ENCODE data around the gene GNS.
"Not testable (repeated sequence)": the region's sequence is repeated elsewhere in the genome, so short reads cannot be mapped to it uniquely, and the experiment has no call there.

Gene GNS

GRCh38 chr12:64759035-64759894 is at the start of gene GNS:
TSS of gene GNS (minus strand) at chr12:64759406. CDS start at chr12:64759276, 130 bp downstream.
- peak within 1 kb of the TSS; percentile 76 to 90 for H3K9ac ChIP-seq (ENCODE audit: low read depth in 1 of 2, low read length in 2 of 2)
- H3K9me3 ChIP-seq (ENCODE audit: control insufficient read depth in 1 of 2, low read length in 2 of 2) = no peaks in the 10 kb centered on the region
- H3K4me1 ChIP-seq (ENCODE audit: control insufficient read depth in 1 of 2, insufficient read depth in 2 of 2, low read length in 2 of 2) = peaks cover 25 to 28% of the 10 kb centered on the region in 2 donors
- peak within 1 kb of the TSS; percentile 75 to 85 for H3K4me3 ChIP-seq (ENCODE audit: low read depth in 1 of 2, low read length in 2 of 2)
- H3K27ac ChIP-seq (ENCODE audit: low read depth, low read length) = peak within 1 kb of the TSS; percentile 71
- H3K27me3 ChIP-seq (ENCODE audit: control insufficient read depth in 1 of 2, insufficient read depth in 2 of 2, low read length in 2 of 2) = no peaks in the 10 kb centered on the region
- H3K36me3 ChIP-seq (ENCODE audit: control insufficient read depth in 1 of 2, insufficient read depth in 2 of 2, low read length in 2 of 2) = no peaks in the 10 kb centered on the region

GRCh38 chr12:64808110-64808509 is 48.9 kb upstream of the GNS start:
- Histone ChIP-seq H3K4me1 (ENCODE audit: control insufficient read depth in 1 of 2, insufficient read depth in 2 of 2, low read length in 2 of 2) (no peaks in the 10 kb centered on the region), H3K27ac (ENCODE audit: low read depth, low read length) (no peak overlapping the region), H3K9me3 (ENCODE audit: control insufficient read depth in 1 of 2, low read length in 2 of 2) (no peaks in the 10 kb centered on the region), H3K36me3 (ENCODE audit: control insufficient read depth in 1 of 2, insufficient read depth in 2 of 2, low read length in 2 of 2) (no peaks in the 10 kb centered on the region), H3K9ac (ENCODE audit: low read depth in 1 of 2, low read length in 2 of 2) (no peak overlapping the region), H3K4me3 (ENCODE audit: low read depth in 1 of 2, low read length in 2 of 2) (no peak overlapping the region), H3K27me3 (ENCODE audit: control insufficient read depth in 1 of 2, insufficient read depth in 2 of 2, low read length in 2 of 2) (no peaks in the 10 kb centered on the region)

- H3K27ac ChIP-seq (ENCODE audit: low read depth, low read length) = no peak overlapping the region
- no peaks in the 10 kb centered on the region for H3K27me3 ChIP-seq (ENCODE audit: control insufficient read depth in 1 of 2, insufficient read depth in 2 of 2, low read length in 2 of 2)
- H3K36me3 ChIP-seq (ENCODE audit: control insufficient read depth in 1 of 2, insufficient read depth in 2 of 2, low read length in 2 of 2) = no peaks in the 10 kb centered on the region
- H3K9ac ChIP-seq (ENCODE audit: low read depth in 1 of 2, low read length in 2 of 2) = no peak overlapping the region
- no peaks in the 10 kb centered on the region for H3K9me3 ChIP-seq (ENCODE audit: control insufficient read depth in 1 of 2, low read length in 2 of 2)
- no peak overlapping the region for H3K4me3 ChIP-seq (ENCODE audit: low read depth in 1 of 2, low read length in 2 of 2)
- H3K4me1 ChIP-seq (ENCODE audit: control insufficient read depth in 1 of 2, insufficient read depth in 2 of 2, low read length in 2 of 2) = peaks cover 0 to 3% of the 10 kb centered on the region in 2 donors
These were observed 47.6 kb upstream of the GNS start for GRCh38 chr12:64806593-64807460.

- Histone ChIP-seq H3K9me3 (ENCODE audit: control insufficient read depth in 1 of 2, low read length in 2 of 2) (no peaks in the 10 kb centered on the region), H3K36me3 (ENCODE audit: control insufficient read depth in 1 of 2, insufficient read depth in 2 of 2, low read length in 2 of 2) (no peaks in the 10 kb centered on the region), H3K4me3 (ENCODE audit: low read depth in 1 of 2, low read length in 2 of 2) (no peak overlapping the region), H3K4me1 (ENCODE audit: control insufficient read depth in 1 of 2, insufficient read depth in 2 of 2, low read length in 2 of 2) (peaks cover 0 to 4% of the 10 kb centered on the region in 2 donors), H3K27ac (ENCODE audit: low read depth, low read length) (no peak overlapping the region), H3K9ac (ENCODE audit: low read depth in 1 of 2, low read length in 2 of 2) (no peak overlapping the region), H3K27me3 (ENCODE audit: control insufficient read depth in 1 of 2, insufficient read depth in 2 of 2, low read length in 2 of 2) (no peaks in the 10 kb centered on the region)
These were observed 47.0 kb upstream of the GNS start for GRCh38 chr12:64806173-64806572.

GRCh38 chr12:64802180-64802775 is 43.1 kb upstream of the GNS start:
- not testable (repeated sequence) for H3K27me3 ChIP-seq (ENCODE audit: control insufficient read depth in 1 of 2, insufficient read depth in 2 of 2, low read length in 2 of 2); H3K9me3 ChIP-seq (ENCODE audit: control insufficient read depth in 1 of 2, low read length in 2 of 2); H3K4me3 ChIP-seq (ENCODE audit: low read depth in 1 of 2, low read length in 2 of 2); H3K36me3 ChIP-seq (ENCODE audit: control insufficient read depth in 1 of 2, insufficient read depth in 2 of 2, low read length in 2 of 2); H3K9ac ChIP-seq (ENCODE audit: low read depth in 1 of 2, low read length in 2 of 2); H3K27ac ChIP-seq (ENCODE audit: low read depth, low read length)
- peaks cover 0 to 24% of the 10 kb centered on the region in 2 donors for H3K4me1 ChIP-seq (ENCODE audit: control insufficient read depth in 1 of 2, insufficient read depth in 2 of 2, low read length in 2 of 2)

GRCh38 chr12:64801381-64801780 is 42.2 kb upstream of the GNS start:
- H3K4me1 ChIP-seq (ENCODE audit: control insufficient read depth in 1 of 2, insufficient read depth in 2 of 2, low read length in 2 of 2) = peaks cover 0 to 24% of the 10 kb centered on the region in 2 donors
- no peak overlapping the region for H3K27ac ChIP-seq (ENCODE audit: low read depth, low read length)
- no peaks in the 10 kb centered on the region for H3K9me3 ChIP-seq (ENCODE audit: control insufficient read depth in 1 of 2, low read length in 2 of 2)
- no peaks in the 10 kb centered on the region for H3K27me3 ChIP-seq (ENCODE audit: control insufficient read depth in 1 of 2, insufficient read depth in 2 of 2, low read length in 2 of 2)
- H3K36me3 ChIP-seq (ENCODE audit: control insufficient read depth in 1 of 2, insufficient read depth in 2 of 2, low read length in 2 of 2) = no peaks in the 10 kb centered on the region
- H3K9ac ChIP-seq (ENCODE audit: low read depth in 1 of 2, low read length in 2 of 2) = no peak overlapping the region
- H3K4me3 ChIP-seq (ENCODE audit: low read depth in 1 of 2, low read length in 2 of 2) = no peak overlapping the region

GRCh38 chr12:64800640-64801039 is 41.4 kb upstream of the GNS start:
- H3K9ac ChIP-seq (ENCODE audit: low read depth in 1 of 2, low read length in 2 of 2) = no peak overlapping the region
- H3K27ac ChIP-seq (ENCODE audit: low read depth, low read length) = no peak overlapping the region

GRCh38 chr12:64798165-64798564 is 39.0 kb upstream of the GNS start:
- H3K27me3 ChIP-seq (ENCODE audit: control insufficient read depth in 1 of 2, insufficient read depth in 2 of 2, low read length in 2 of 2) = no peaks in the 10 kb centered on the region
- H3K9me3 ChIP-seq (ENCODE audit: control insufficient read depth in 1 of 2, low read length in 2 of 2) = no peaks in the 10 kb centered on the region
- H3K4me3 ChIP-seq (ENCODE audit: low read depth in 1 of 2, low read length in 2 of 2) = no peak overlapping the region
- no peaks in the 10 kb centered on the region for H3K36me3 ChIP-seq (ENCODE audit: control insufficient read depth in 1 of 2, insufficient read depth in 2 of 2, low read length in 2 of 2)
- no peak overlapping the region for H3K9ac ChIP-seq (ENCODE audit: low read depth in 1 of 2, low read length in 2 of 2)
- H3K4me1 ChIP-seq (ENCODE audit: control insufficient read depth in 1 of 2, insufficient read depth in 2 of 2, low read length in 2 of 2) = peaks cover 0 to 24% of the 10 kb centered on the region in 2 donors
- no peak overlapping the region for H3K27ac ChIP-seq (ENCODE audit: low read depth, low read length)

More at GRCh38 chr12:64800640-64801039, 41.4 kb upstream of the GNS start:
- Histone ChIP-seq H3K36me3 (ENCODE audit: control insufficient read depth in 1 of 2, insufficient read depth in 2 of 2, low read length in 2 of 2) (no peaks in the 10 kb centered on the region), H3K4me1 (ENCODE audit: control insufficient read depth in 1 of 2, insufficient read depth in 2 of 2, low read length in 2 of 2) (peaks cover 0 to 24% of the 10 kb centered on the region in 2 donors), H3K4me3 (ENCODE audit: low read depth in 1 of 2, low read length in 2 of 2) (no peak overlapping the region), H3K9me3 (ENCODE audit: control insufficient read depth in 1 of 2, low read length in 2 of 2) (no peaks in the 10 kb centered on the region), H3K27me3 (ENCODE audit: control insufficient read depth in 1 of 2, insufficient read depth in 2 of 2, low read length in 2 of 2) (no peaks in the 10 kb centered on the region)

- no peak overlapping the region for H3K9ac ChIP-seq (ENCODE audit: low read depth in 1 of 2, low read length in 2 of 2)
- no peak overlapping the region for H3K27ac ChIP-seq (ENCODE audit: low read depth, low read length)
- no peaks in the 10 kb centered on the region for H3K27me3 ChIP-seq (ENCODE audit: control insufficient read depth in 1 of 2, insufficient read depth in 2 of 2, low read length in 2 of 2)
- H3K4me3 ChIP-seq (ENCODE audit: low read depth in 1 of 2, low read length in 2 of 2) = no peak overlapping the region
- no peaks in the 10 kb centered on the region for H3K9me3 ChIP-seq (ENCODE audit: control insufficient read depth in 1 of 2, low read length in 2 of 2)
- peaks cover 0 to 24% of the 10 kb centered on the region in 2 donors for H3K4me1 ChIP-seq (ENCODE audit: control insufficient read depth in 1 of 2, insufficient read depth in 2 of 2, low read length in 2 of 2)
- H3K36me3 ChIP-seq (ENCODE audit: control insufficient read depth in 1 of 2, insufficient read depth in 2 of 2, low read length in 2 of 2) = no peaks in the 10 kb centered on the region
These were observed 38.0 kb upstream of the GNS start for GRCh38 chr12:64797156-64797555.

Data from duodenal mucosa (tissue), 2 donors.